HG03064 (cell line): ENCODE data around the gene PCDHA4.
"Not testable (repeated sequence)": the region's sequence is repeated elsewhere in the genome, so short reads cannot be mapped to it uniquely, and the experiment has no call there.

Source experiments
- ATAC-seq: cut with Tn5 transposase; IDR thresholded peaks from one replicate; pipeline ENCODE4 v1.9.1; 2021; ENCODE audit warnings: low read depth; ENCODE audit not compliant: unreplicated experiment

PCDHA4 gene

DNA sequence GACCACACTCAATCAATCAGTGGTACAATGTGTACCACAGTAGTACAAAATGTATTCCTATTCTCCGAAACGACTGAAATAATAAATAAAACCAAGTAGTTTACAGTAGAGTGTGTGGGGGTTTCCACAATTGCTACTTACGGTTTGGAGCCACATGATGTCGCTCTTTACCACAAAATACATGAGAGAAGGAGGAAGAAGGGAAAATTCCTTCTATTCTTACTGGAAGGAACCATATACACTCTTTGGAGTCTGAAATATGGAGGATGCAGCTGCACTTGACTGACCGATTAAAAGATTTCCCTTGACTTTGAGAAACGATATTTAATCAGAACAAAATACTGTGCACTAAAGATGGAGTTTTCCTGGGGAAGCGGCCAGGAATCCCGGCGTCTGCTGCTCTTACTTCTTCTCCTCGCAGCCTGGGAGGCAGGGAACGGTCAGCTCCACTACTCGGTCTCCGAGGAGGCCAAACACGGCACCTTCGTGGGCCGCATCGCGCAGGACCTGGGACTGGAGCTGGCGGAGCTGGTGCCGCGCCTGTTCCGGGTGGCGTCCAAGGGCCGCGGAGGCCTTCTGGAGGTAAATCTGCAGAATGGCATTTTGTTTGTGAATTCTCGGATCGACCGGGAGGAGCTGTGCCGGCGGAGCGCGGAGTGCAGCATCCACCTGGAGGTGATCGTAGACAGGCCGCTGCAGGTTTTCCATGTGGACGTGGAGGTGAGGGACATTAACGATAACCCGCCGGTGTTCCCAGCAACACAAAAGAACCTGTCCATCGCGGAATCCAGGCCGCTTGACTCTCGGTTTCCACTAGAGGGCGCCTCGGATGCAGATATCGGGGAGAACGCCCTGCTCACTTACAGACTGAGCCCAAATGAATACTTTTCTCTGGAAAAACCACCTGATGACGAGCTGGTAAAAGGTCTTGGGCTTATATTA is at the start of gene PCDHA4:
TSS of gene PCDHA4 (plus strand) at position 235 of the 942 bp plus-strand sequence.
- no peak for ATAC-seq

DNA sequence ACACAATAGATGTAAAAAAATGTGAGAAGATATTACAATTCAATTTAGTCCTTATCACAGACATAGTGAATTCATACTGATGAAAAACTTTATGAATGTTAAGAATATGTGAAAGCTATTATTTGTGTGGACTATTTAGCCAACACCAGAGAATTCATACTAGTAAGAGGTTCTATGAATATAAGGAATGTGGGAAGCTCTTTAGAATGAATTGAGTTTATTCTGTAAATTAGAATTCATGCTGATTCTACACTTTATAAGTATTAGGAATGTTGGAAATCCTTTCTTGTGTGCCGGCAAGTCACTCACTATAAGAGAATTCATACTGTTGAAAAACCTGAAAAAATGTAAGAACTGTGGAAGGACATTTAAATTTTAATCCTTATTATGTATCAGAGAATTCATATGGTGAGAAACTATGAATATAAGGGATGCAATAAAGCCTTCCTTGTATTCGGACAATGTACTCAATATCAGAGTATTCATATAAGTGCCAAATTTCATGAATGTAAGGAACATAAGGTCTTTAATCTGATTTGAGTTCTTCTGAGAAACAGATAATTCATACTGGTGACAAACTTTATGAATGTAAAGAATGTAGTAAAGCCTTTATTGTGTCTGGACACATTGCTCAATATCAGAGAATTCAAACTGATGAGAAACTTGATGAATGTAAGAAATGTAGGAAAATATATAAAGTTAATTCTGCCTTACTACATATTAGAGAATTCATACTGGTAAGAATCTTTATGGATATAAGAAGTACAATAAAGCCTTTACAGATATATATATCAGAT is 42.5 kb upstream of the PCDHA4 start:
- ATAC-seq: no peak

DNA sequence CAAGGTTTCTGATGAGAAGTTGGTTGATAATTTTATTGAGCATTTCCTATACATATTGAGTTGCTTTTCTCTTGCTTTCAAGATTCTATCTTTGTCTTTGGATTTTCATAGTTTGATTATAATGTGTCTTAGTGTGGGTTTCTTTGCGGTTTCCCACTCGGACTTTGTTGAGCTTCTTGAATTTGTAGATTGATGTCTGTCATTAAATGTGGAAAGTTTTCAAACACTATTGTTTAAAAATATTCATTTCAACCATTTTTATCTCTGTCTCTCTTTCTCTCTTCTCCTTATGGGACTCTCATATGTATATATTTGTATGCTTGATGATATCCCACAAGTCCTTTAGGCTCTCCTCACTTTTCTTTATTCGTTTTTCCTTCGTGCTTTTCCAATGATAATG is 39.4 kb upstream of the PCDHA4 start:
- ATAC-seq: no peak

DNA sequence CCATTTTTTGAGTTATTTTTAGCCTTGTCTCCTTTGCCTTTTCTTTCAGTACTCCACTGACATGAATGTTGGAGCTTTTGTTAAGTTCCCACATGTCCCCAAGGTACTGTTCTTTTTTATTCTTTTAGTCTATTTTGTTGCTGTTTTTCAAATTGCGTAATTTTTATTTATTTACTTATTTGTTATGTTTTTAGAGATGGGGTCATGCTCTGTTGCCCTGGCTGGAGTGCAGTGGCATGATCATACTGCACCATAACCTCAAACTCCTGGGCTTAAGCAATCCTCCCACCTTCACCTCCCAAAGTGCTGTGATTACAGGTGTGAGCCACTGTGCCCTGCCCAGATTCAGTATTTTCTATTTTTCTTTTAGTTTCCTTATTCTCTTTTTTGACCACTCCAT is 26.4 kb upstream of the PCDHA4 start:
- no peak for ATAC-seq

DNA sequence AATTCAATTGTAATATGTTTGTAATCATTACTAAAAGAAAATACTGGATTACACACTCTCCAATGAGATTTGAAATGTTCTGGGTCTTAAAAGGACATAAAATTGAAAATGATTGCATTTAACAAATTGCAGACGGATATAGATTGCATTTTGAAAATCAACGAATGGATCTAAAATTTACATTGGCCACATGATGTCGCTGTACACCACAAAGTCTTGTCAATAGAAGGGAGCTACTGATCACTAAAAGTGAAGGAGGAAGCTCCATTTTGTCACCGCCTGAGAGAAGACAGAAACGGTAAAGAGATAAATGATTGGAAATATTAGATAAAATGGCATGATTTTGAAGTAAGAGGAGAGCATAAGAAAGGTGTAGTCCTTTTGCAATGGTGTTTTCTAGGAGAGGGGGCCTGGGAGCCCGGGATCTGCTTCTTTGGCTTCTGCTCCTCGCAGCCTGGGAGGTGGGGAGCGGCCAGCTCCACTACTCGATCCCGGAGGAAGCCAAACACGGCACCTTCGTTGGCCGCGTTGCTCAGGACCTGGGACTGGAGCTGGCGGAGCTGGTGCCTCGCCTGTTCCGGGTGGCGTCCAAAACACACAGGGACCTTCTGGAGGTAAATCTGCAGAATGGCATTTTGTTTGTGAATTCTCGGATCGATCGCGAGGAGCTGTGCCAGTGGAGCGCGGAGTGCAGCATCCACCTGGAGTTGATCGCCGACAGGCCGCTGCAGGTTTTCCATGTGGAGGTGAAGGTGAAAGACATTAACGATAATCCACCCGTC is 20.8 kb upstream of the PCDHA4 start, which contains the start of gene PCDHA1:
TSS of gene PCDHA1 (plus strand) at position 236 of the 782 bp plus-strand sequence.
- ATAC-seq: no peak

DNA sequence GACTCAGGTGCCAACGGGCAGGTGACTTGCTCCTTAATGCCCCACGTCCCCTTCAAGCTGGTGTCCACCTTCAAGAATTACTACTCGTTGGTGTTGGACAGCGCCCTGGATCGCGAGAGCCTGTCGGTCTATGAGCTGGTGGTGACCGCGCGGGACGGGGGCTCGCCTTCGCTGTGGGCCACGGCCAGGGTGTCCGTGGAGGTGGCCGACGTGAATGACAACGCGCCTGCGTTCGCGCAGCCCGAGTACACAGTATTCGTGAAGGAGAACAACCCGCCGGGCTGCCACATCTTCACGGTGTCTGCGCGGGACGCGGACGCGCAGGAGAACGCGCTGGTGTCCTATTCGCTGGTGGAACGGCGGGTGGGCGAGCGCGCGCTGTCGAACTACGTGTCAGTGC is 19.4 kb upstream of the PCDHA4 start:
- ATAC-seq: not testable (repeated sequence)

DNA sequence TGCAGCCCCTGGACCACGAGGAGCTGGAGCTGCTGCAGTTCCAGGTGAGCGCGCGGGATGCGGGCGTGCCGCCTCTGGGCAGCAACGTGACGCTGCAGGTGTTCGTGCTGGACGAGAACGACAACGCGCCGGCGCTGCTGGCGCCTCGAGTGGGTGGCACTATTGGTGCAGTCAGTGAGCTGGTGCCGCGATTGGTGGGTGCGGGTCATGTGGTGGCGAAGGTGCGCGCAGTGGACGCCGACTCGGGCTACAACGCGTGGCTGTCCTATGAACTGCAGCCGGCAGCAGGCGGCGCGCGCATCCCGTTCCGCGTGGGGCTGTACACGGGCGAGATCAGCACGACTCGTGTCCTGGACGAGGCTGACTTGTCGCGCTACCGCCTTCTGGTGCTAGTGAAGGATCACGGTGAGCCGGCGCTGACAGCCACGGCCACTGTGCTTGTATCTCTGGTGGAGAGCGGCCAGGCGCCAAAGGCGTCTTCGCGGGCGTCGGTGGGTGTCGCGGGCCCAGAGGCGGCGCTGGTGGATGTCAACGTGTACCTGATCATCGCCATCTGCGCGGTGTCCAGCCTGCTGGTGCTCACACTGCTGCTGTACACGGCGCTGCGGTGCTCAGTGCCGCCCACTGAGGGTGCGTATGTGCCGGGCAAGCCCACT is 18.9 kb upstream of the PCDHA4 start:
- ATAC-seq: not testable (repeated sequence)

DNA sequence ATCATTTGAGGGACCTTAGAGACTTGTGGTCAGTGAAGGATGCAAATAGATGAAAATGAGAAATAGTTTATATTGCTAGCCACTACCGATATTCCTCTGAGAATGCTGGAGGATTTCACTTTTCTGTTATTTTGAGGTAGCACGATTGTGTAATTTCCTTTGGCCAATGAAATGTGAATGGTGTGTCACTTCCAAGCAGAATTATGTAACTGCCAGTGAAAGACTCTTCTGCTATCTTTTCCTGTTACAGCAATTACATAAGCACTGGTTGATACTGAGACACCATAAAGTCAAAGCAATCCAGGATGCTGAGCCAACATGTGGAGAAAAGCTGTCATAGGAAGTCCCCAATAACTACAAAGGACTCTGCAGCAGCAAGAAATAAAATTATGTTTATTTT is 15.8 kb upstream of the PCDHA4 start:
- ATAC-seq: no peak

DNA sequence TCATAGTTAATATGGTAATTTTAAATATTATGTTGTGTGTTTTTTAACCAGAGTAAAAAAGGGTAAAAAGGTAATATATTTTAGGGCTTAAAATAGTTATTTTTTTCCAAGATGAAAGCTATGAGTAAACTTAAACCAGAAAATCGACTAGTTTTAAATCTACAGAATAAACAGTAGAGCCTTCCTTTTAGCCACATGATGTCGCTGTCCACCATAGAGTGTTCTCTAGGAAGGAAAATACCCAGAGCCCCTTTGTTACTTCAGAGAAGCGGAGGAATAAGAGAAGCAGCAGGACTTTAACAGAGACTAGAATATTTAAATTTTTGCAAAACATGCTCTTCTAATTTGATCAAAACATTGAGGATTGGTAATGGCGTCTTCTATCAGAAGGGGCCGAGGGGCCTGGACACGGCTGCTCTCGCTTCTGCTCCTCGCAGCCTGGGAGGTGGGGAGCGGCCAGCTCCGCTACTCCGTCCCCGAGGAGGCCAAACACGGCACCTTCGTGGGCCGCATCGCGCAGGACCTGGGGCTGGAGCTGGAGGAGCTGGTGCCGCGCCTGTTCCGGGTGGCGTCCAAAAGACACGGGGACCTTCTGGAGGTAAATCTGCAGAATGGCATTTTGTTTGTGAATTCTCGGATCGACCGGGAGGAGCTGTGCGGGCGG is 12.1 kb upstream of the PCDHA4 start, which contains the start of gene PCDHA2:
TSS of gene PCDHA2 (plus strand) at position 258 of the 664 bp plus-strand sequence.
- ATAC-seq: no peak

DNA sequence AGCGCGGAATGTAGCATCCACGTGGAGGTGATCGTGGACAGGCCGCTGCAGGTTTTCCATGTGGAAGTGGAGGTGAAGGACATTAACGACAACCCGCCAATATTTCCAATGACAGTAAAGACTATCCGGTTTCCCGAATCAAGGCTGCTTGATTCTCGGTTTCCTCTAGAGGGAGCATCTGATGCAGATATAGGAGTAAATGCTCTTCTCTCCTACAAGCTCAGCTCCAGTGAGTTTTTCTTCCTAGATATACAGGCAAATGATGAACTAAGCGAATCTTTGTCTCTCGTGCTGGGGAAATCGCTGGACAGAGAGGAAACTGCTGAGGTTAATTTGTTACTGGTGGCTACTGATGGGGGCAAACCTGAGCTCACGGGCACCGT is 11.6 kb upstream of the PCDHA4 start:
- ATAC-seq: no peak

DNA sequence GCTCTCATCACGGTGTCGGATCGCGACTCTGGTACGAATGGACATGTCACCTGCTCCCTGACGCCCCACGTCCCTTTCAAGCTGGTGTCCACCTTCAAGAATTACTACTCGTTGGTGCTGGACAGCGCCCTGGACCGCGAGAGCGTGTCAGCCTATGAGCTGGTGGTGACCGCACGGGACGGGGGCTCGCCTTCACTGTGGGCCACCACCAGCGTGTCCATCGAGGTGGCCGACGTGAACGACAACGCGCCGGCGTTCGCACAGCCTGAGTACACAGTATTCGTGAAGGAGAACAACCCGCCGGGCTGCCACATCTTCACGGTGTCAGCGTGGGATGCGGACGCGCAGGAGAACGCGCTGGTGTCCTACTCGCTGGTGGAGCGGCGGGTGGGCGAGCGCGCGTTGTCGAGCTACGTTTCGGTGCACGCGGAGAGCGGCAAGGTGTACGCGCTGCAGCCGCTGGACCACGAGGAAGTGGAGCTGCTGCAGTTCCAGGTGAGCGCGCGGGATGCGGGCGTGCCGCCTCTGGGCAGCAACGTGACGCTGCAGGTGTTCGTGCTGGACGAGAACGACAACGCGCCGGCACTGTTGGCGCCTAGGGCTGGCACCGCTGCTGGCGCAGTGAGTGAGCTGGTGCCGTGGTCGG is 10.7 kb upstream of the PCDHA4 start:
- ATAC-seq: not testable (repeated sequence)

DNA sequence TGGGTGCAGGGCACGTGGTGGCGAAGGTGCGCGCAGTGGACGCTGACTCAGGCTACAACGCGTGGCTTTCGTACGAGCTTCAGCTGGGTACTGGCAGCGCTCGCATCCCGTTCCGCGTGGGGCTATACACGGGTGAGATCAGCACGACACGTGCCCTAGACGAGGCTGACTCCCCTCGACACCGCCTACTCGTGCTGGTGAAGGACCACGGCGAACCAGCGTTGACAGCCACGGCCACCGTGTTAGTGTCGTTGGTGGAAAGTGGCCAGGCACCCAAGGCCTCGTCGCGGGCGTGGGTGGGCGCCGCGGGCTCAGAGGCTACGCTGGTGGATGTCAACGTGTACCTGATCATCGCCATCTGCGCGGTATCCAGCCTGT is 10.2 kb upstream of the PCDHA4 start:
- ATAC-seq: no peak

DNA sequence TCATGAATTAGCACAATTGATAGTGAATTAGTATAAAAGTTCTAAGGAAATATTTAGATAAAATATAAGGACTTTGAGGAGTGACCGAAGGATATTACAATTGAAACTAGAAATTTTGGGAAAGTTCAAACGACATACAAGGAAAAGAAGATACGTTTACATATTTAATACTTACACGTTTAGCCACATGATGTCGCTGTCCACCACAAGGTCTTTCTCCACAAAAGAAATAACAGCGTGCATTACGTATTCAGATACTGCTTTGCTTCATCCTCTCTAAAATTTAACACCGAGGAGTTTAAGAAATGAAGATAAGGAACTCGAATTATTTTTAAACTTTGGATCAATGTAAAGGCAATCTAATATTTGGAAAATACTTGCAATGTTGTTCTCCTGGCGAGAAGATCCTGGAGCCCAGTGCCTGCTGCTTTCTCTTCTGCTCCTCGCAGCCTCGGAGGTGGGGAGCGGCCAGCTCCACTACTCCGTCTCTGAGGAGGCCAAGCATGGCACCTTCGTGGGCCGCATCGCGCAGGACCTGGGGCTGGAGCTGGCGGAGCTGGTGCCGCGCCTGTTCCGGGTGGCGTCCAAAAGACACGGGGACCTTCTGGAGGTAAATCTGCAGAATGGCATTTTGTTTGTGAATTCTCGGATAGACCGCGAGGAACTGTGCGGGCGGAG is 5.9 kb upstream of the PCDHA4 start, which contains the start of gene PCDHA3:
TSS of gene PCDHA3 (plus strand) at position 242 of the 678 bp plus-strand sequence.
- no peak for ATAC-seq

DNA sequence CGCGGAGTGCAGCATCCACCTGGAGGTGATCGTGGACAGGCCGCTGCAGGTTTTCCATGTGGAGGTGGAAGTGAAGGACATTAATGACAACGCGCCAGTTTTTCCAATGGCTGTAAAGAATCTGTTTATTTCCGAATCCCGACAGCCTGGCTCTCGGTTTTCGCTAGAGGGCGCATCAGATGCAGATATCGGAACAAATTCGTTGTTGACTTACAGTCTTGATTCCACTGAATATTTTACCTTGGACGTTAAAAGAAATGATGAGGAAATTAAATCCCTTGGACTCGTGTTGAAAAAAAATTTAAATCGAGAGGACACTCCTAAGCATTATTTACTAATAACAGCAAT is 5.4 kb upstream of the PCDHA4 start:
- no peak for ATAC-seq

DNA sequence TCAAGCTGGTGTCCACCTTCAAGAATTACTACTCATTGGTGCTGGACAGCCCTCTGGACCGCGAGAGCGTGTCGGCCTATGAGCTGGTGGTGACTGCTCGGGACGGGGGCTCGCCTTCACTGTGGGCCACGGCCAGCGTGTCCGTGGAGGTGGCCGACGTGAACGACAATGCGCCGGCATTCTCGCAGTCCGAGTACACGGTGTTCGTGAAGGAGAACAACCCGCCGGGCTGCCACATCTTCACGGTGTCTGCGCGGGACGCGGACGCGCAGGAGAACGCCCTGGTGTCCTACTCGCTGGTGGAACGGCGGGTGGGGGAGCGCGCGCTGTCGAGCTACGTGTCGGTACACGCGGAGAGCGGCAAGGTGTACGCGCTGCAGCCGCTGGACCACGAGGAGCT is 4.5 kb upstream of the PCDHA4 start:
- not testable (repeated sequence) for ATAC-seq

DNA sequence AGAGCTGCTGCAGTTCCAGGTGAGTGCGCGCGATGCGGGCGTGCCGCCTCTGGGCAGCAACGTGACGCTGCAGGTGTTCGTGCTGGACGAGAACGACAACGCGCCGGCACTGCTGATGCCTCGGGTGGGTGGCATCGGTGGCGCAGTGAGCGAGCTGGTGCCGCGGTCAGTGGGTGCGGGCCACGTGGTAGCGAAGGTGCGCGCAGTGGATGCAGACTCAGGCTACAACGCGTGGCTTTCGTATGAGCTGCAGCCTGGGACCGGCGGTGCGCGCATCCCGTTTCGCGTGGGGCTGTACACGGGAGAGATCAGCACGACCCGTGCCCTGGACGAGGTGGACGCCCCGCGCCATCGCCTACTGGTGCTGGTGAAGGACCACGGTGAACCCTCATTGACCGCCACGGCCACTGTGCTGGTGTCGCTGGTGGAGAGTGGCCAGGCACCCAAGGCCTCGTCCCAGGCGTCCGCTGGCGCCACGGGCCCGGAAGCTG is 4.0 kb upstream of the PCDHA4 start:
- no peak for ATAC-seq

DNA sequence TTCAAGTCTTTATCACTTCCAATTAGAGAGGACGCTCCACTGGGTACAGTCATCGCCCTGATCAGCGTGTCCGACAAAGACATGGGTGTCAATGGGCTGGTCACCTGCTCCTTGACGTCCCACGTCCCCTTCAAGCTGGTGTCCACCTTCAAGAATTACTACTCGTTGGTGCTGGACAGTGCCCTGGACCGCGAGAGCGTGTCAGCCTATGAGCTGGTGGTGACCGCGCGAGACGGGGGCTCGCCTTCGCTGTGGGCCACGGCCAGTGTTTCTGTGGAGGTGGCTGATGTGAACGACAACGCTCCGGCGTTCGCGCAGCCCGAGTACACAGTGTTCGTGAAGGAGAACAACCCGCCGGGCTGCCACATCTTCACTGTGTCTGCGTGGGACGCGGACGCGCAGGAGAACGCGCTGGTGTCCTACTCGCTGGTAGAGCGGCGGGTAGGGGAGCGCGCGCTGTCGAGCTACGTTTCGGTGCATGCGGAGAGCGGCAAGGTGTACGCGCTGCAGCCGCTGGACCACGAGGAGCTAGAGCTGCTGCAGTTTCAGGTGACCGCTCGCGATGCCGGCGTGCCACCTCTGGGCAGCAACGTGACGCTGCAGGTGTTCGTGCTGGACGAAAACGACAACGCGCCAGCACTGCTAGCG is 1.5 kb downstream of the PCDHA4 start:
- ATAC-seq: not testable (repeated sequence)

DNA sequence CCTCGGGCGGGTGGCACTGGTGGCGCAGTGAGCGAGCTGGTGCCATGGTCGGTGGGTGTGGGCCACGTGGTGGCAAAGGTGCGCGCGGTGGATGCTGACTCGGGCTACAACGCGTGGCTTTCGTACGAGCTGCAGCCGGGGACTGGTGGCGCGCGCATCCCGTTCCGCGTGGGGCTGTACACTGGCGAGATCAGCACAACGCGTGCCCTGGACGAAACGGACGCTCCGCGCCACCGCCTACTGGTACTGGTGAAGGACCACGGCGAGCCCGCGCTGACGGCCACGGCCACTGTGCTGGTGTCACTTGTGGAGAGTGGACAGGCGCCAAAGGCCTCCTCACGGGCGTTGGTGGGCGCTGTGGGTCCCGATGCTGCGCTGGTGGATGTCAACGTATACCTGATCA is 2.0 kb downstream of the PCDHA4 start:
- ATAC-seq: no peak
